Measurements from ENCODE around the gene GPR27. TPM values are rescaled to one million over a fixed set of nuclear protein-coding genes. Genes with fewer than 3 reads are reported as not detected.

GPR27 gene
- total and polyA plus RNA-seq, 2 of the 8 experiments (the other 6 are each of a cell fraction or from before 2014, with no cell fraction given), result 11.3 to 12.5 TPM

- TF ChIP-seq, protein P1, sequence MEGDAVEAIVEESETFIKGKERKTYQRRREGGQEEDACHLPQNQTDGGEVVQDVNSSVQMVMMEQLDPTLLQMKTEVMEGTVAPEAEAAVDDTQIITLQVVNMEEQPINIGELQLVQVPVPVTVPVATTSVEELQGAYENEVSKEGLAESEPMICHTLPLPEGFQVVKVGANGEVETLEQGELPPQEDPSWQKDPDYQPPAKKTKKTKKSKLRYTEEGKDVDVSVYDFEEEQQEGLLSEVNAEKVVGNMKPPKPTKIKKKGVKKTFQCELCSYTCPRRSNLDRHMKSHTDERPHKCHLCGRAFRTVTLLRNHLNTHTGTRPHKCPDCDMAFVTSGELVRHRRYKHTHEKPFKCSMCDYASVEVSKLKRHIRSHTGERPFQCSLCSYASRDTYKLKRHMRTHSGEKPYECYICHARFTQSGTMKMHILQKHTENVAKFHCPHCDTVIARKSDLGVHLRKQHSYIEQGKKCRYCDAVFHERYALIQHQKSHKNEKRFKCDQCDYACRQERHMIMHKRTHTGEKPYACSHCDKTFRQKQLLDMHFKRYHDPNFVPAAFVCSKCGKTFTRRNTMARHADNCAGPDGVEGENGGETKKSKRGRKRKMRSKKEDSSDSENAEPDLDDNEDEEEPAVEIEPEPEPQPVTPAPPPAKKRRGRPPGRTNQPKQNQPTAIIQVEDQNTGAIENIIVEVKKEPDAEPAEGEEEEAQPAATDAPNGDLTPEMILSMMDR (IDR thresholded peaks at IDR 0.05; ENCODE audit: control extremely low read depth in 1 of 3, insufficient read depth in 1 of 3, low read depth in 1 of 3, low read length in 3 of 3), result no peak
- TF ChIP-seq CTBP2 (IDR thresholded peaks at IDR 0.05; ENCODE audit: borderline replicate concordance, insufficient read depth, insufficient read length, low read length), result no peak
- no peak for TF ChIP-seq EP300 (IDR thresholded peaks at IDR 0.05; ENCODE audit: borderline replicate concordance in 1 of 2, low read depth in 2 of 2, low read length in 2 of 2)
- TF ChIP-seq, protein P2, sequence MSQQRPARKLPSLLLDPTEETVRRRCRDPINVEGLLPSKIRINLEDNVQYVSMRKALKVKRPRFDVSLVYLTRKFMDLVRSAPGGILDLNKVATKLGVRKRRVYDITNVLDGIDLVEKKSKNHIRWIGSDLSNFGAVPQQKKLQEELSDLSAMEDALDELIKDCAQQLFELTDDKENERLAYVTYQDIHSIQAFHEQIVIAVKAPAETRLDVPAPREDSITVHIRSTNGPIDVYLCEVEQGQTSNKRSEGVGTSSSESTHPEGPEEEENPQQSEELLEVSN (IDR thresholded peaks at IDR 0.05), result peak; percentile 79
- TF ChIP-seq ASH2L (IDR thresholded peaks at IDR 0.05; ENCODE audit: low read length), result no peak
- no peak for TF ChIP-seq SIX5 (IDR thresholded peaks at IDR 0.05; ENCODE audit: low read depth, low read length)
- no peak for TF ChIP-seq KDM1A (IDR thresholded peaks at IDR 0.05; ENCODE audit: borderline replicate concordance, low read length)
- no peak; the same call in 1 of the 2 replicates for TF ChIP-seq GABPA (IDR thresholded peaks at IDR 0.05; ENCODE audit: borderline replicate concordance, insufficient read depth, low read length)
- no peak for TF ChIP-seq BRCA1 (IDR thresholded peaks at IDR 0.05; ENCODE audit: low read depth, low read length)
- no peak for TF ChIP-seq JUN (IDR thresholded peaks at IDR 0.05; ENCODE audit: low read depth, low read length)
- no peak for TF ChIP-seq CBX8 (IDR thresholded peaks at IDR 0.05; ENCODE audit: borderline replicate concordance, low read depth, low read length)
- no peak for TF ChIP-seq BCL11A (IDR thresholded peaks at IDR 0.05; ENCODE audit: low read depth in 2 of 2, low read length in 2 of 2)
- no peak for TF ChIP-seq RAD21 (IDR thresholded peaks at IDR 0.05 in 1 of 2, conservative IDR thresholded peaks at IDR 0.05 in 1 of 2; ENCODE audit: low read depth in 2 of 2, low read length in 2 of 2)
- no peak for TF ChIP-seq POLR2A (IDR thresholded peaks at IDR 0.05; ENCODE audit: control extremely low read depth in 1 of 2, low read depth in 2 of 2, low read length in 2 of 2)
- TF ChIP-seq EZH2 (IDR thresholded peaks at IDR 0.05; ENCODE audit: low read depth, low read length, severe bottlenecking), result peak; percentile 85
- 0 out of 2 replicates have a peak, but pooled peaks have one; percentile 43 for TF ChIP-seq RBBP5 (IDR thresholded peaks at IDR 0.05; ENCODE audit: borderline replicate concordance, low read depth, low read length)
- TF ChIP-seq POU5F1 (IDR thresholded peaks at IDR 0.05; ENCODE audit: low read depth, low read length), result no peak
- no peak for TF ChIP-seq TEAD4 (IDR thresholded peaks at IDR 0.05; ENCODE audit: low read depth, low read length)
- TF ChIP-seq CREB1 (IDR thresholded peaks at IDR 0.05), result peak; percentile 69
- no peak for TF ChIP-seq FOSL1 (IDR thresholded peaks at IDR 0.05; ENCODE audit: insufficient read depth, low read depth, low read length)
- TF ChIP-seq CHD1 (IDR thresholded peaks at IDR 0.05; ENCODE audit: low read depth, low read length), result no peak
Observed at GRCh38 chr3:71784914-71785531, 31.4 kb downstream of the GPR27 start, which contains the start of gene PROK2 (continued).

Data from H1 (cell line).